Mammary microvascular endothelial cell (primary cell): Measurements from ENCODE around the gene C6orf163. TPM values are rescaled to one million over a fixed set of nuclear protein-coding genes. Genes with fewer than 3 reads are reported as not detected.

ENCODE experiments used
- total RNA-seq: library from RNA; depleted of rRNA; stranded (reverse); fragments of >200 nt; gene quantifications from 2 replicates; pipeline ENCODE4 v1.2.3, GENCODE V29; 2015

Gene C6orf163
- total RNA-seq: 0.74 and 1.00 TPM in 2 replicates

GRCh38 chr6:87344731-87345130 lies at the start of gene C6orf163:
Gene C6orf163 (plus strand): TSS chr6:87344813. CDS start chr6:87345100, 287 bp downstream.

GRCh38 chr6:87322304-87323212 lies 22.1 kb upstream of the C6orf163 start, which contains the start of gene SMIM8:
Gene SMIM8 (plus strand): TSS chr6:87322588. CDS start chr6:87337032, 14,444 bp downstream.

GRCh38 chr6:87407901-87408720 lies 63.5 kb downstream of the C6orf163 start, which contains the start of gene CFAP206:
Gene CFAP206 (plus strand): TSS chr6:87407972. CDS start chr6:87409840, 1,868 bp downstream.

Other genes with a start within 250 kb of the C6orf163 start
- gene CGA, start 249.7 kb upstream of the C6orf163 start, total RNA-seq: not detected in 2 replicates
- gene ZNF292, start 189.2 kb upstream of the C6orf163 start, total RNA-seq: 5.8 and 6.9 TPM in 2 replicates
- gene SMIM8, start 22.2 kb upstream of the C6orf163 start, total RNA-seq: 3.1 and 4.5 TPM in 2 replicates
- not detected in 2 replicates for gene GJB7, start 15.5 kb upstream of the C6orf163 start, total RNA-seq
- 0.20 and 0.40 TPM in 2 replicates for gene CFAP206, start 63.2 kb downstream of the C6orf163 start, total RNA-seq
- 10.8 and 13.2 TPM in 2 replicates for gene SLC35A1, start 128.2 kb downstream of the C6orf163 start, total RNA-seq
- 22.7 and 23.6 TPM in 2 replicates for gene RARS2, start 245.2 kb downstream of the C6orf163 start, total RNA-seq
- 17.8 and 23.4 TPM in 2 replicates for gene ORC3, start 245.3 kb downstream of the C6orf163 start, total RNA-seq